Thyroid gland (tissue), 4 donors: ENCODE data around the gene RGS16.

Experiments
- POLR2A ChIP-seq, 2 donors: fragments of 450-650 bp; IDR thresholded peaks; one replicate each; pipeline ENCODE4 v1.6.1; 2017; ENCODE audit warnings: antibody characterized with exemption in 2 of 2, mild to moderate bottlenecking in 2 of 2, moderate library complexity in 1 of 2
- TF ChIP-seq, protein P1 (sequence below), 6 experiments: fragments of 200-600 bp in 3 of 6; fragments of 450-650 bp in 3 of 6; sonication (generic) in 3 of 6; IDR thresholded peaks; one replicate each; pipeline ENCODE4 v1.5.1; 2016 to 2019; ENCODE audit warnings: antibody characterized with exemption in 6 of 6, mild to moderate bottlenecking in 2 of 6, inconsistent platforms in 1 of 6, moderate library complexity in 1 of 6

DNA sequence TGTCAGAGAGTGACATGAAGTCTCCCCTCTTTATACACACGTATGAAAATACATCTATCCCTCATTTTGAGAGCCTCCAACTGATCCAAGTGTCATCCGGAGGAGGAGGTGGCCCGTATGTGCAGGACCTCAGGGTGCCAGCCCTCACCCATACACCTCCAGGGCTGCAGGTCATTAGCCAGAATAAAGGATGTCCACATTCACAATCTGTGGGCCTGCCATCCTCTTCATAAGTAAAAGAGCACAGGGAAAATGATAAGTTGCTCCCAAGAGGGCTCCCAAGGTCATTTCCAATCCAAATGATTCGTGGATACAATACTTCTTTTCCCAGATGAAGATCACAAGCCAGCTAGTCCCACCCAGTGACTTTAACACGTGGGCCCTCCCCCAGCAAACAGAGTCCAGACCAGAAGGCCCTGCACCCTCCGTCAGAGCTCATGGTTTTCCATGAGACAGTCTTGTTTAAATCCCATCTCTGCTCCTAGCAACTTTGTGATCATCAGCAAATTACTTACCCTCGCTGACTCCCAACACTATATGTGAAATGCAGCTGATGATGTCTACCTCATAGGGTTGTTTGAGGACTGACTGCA is 43.7 kb downstream of the RGS16 start:
- TF ChIP-seq, protein P1, sequence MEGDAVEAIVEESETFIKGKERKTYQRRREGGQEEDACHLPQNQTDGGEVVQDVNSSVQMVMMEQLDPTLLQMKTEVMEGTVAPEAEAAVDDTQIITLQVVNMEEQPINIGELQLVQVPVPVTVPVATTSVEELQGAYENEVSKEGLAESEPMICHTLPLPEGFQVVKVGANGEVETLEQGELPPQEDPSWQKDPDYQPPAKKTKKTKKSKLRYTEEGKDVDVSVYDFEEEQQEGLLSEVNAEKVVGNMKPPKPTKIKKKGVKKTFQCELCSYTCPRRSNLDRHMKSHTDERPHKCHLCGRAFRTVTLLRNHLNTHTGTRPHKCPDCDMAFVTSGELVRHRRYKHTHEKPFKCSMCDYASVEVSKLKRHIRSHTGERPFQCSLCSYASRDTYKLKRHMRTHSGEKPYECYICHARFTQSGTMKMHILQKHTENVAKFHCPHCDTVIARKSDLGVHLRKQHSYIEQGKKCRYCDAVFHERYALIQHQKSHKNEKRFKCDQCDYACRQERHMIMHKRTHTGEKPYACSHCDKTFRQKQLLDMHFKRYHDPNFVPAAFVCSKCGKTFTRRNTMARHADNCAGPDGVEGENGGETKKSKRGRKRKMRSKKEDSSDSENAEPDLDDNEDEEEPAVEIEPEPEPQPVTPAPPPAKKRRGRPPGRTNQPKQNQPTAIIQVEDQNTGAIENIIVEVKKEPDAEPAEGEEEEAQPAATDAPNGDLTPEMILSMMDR (IDR thresholded peaks at IDR 0.05): no peak
- no peak for TF ChIP-seq POLR2A (IDR thresholded peaks at IDR 0.05)
